Measurements from ENCODE around the gene GALNT9. TPM values are rescaled to one million over a fixed set of nuclear protein-coding genes. Genes with fewer than 3 reads are reported as not detected.

GALNT9 gene
- total and polyA plus RNA-seq, 2 donors (not counting 1 experiment from before 2014, with no cell fraction given): 0.71 to 2.4 TPM

GRCh38 chr12:132188451-132188901 lies 140.9 kb downstream of the GALNT9 start:
- peaks cover 0 to 2% (median 0%) of the 10 kb centered on the region in 4 experiments for H3K27me3 ChIP-seq (replicated peaks in 1 of 4; ENCODE audit: control extremely low read depth in 1 of 4, control insufficient read depth in 3 of 4, insufficient read depth in 4 of 4, low read length in 3 of 4)
- H3K9ac ChIP-seq (ENCODE audit: low read length): no peak overlapping the region
- ChIA-PET CTCF (interaction anchor here (1.0 to 1.6 kb wide), 2 partner anchors 35 to 335 kb away, joined by 3 to 6 read pairs; no protein-coding TSS in a partner anchor), POLR2A (interaction anchor here (0.6 kb wide), 1 partner anchor 522 kb away, joined by 3 read pairs; no protein-coding TSS in a partner anchor)
- DNase-seq (no peak), ATAC-seq (ENCODE audit: low read depth) (no peak)
- H3K27ac Mint-ChIP-seq: peak overlapping the region; percentile 20
- H3K79me2 ChIP-seq (ENCODE audit: control insufficient read depth, insufficient read depth, low read length): no peaks in the 10 kb centered on the region
- H3K27me3 Mint-ChIP-seq: no peaks in the 10 kb centered on the region
- peaks cover 7% of the 10 kb centered on the region for H3K9me3 Mint-ChIP-seq (ENCODE audit: insufficient read depth)
- peak overlapping the region; percentile 55 for H3K4me3 Mint-ChIP-seq
- no peak overlapping the region for H3K27ac ChIP-seq (ENCODE audit: low read length in 2 of 2)
- H3K4me1 Mint-ChIP-seq: peaks cover 14% of the 10 kb centered on the region
- 93% methylated on average over 20 of the region's 21 CpGs for WGBS (ENCODE audit: insufficient coverage)
- H3K4me1 ChIP-seq (ENCODE audit: control insufficient read depth in 2 of 2, insufficient read depth in 2 of 2, low read length in 2 of 2): peaks cover 29 to 40% of the 10 kb centered on the region in 2 donors
- peaks cover 0 to 60% (median 2%) of the 10 kb centered on the region in 3 donors for H3K9me3 ChIP-seq (ENCODE audit: control extremely low read depth in 1 of 3, control insufficient read depth in 2 of 3, insufficient read depth in 1 of 3, low read length in 2 of 3)
- H4K20me1 ChIP-seq (ENCODE audit: control insufficient read depth, insufficient read depth, low read length, poor library complexity, severe bottlenecking): no peaks in the 10 kb centered on the region
- H2AFZ ChIP-seq (ENCODE audit: insufficient read depth, low read depth, low read length, poor library complexity, severe bottlenecking): no peak overlapping the region
- no peak overlapping the region for H3K4me3 ChIP-seq (ENCODE audit: control extremely low read depth in 1 of 5, extremely low read depth in 1 of 5, insufficient read depth in 1 of 5, low read depth in 2 of 5, low read length in 4 of 5)
- intact Hi-C loops (cut with micrococcal nuclease): no loop called here
- no peak for TF ChIP-seq CTCF (IDR thresholded peaks at IDR 0.05)
- TF ChIP-seq EZH2 (IDR thresholded peaks at IDR 0.05; ENCODE audit: borderline replicate concordance, insufficient read depth, low read depth, low read length, poor library complexity, severe bottlenecking): no peak
- H3K36me3 ChIP-seq (replicated peaks in 1 of 2; ENCODE audit: control extremely low read depth in 1 of 2, control insufficient read depth in 1 of 2, extremely low read depth in 1 of 2, insufficient read depth in 2 of 2, low read length in 1 of 2): no peaks in the 10 kb centered on the region
- H3K4me2 ChIP-seq (replicated peaks; ENCODE audit: low read depth, low read length, poor library complexity, severe bottlenecking): peak overlapping the region; percentile 97

DNA sequence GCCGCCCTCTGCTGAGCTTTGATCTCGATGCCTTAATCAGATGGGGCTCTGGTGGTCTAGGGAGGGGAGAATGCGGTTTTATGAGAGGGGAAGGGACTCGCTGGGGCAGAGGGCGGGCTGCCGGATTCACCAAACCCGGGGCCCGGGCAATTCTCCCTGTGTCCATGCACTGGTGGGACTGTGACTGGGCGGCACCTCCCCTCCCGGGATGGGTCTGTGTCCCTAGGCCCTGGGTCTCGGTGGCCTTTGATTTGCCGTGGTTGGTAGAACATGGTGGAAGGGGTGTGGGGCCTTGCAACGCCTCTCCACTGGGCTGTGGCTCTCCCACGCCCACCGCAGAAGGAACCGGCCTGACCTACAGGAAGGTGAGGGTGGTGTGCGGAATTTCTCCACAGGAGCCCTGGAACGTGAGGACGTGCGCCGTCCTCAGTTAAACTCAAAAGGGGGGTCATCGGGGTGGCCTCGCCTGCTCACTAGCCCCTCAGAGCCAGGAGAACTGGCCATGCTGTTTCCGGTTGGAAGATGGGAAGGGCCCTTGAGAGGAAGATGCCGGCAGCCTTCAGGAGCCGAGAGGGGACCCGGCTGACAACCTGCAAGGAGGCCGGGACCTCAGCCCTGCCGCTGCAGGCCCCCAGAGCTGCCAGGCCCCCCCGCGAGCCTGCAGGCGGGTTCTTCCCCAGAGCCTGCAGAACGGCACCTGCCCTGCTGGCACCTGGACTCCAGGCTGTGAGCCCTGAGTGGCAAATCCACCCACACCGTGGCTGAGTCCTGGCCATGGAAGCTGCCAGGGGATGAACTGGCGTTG lies 141.5 kb downstream of the GALNT9 start:
- peak; percentile 32 for DNase-seq
- Histone ChIP-seq H3K4me1 (ENCODE audit: control insufficient read depth in 2 of 2, insufficient read depth in 2 of 2, low read length in 2 of 2) (peaks cover 29 to 40% of the 10 kb centered on the region in 2 donors), H2AFZ (ENCODE audit: insufficient read depth, low read depth, low read length, poor library complexity, severe bottlenecking) (no peak overlapping the region), H3K27me3 (replicated peaks in 1 of 4; ENCODE audit: control extremely low read depth in 1 of 4, control insufficient read depth in 3 of 4, insufficient read depth in 4 of 4, low read length in 3 of 4) (no peaks in the 10 kb centered on the region), H3K4me3 (ENCODE audit: control extremely low read depth in 1 of 5, extremely low read depth in 1 of 5, insufficient read depth in 1 of 5, low read depth in 2 of 5, low read length in 4 of 5) (no peak overlapping the region), H3K9ac (ENCODE audit: low read length) (no peak overlapping the region), H3K4me2 (replicated peaks; ENCODE audit: low read depth, low read length, poor library complexity, severe bottlenecking) (no peak overlapping the region), H3K9me3 (ENCODE audit: control extremely low read depth in 1 of 3, control insufficient read depth in 2 of 3, insufficient read depth in 1 of 3, low read length in 2 of 3) (peaks cover 0 to 56% (median 0%) of the 10 kb centered on the region in 3 donors), H3K36me3 (replicated peaks in 1 of 2; ENCODE audit: control extremely low read depth in 1 of 2, control insufficient read depth in 1 of 2, extremely low read depth in 1 of 2, insufficient read depth in 2 of 2, low read length in 1 of 2) (no peaks in the 10 kb centered on the region), H4K20me1 (ENCODE audit: control insufficient read depth, insufficient read depth, low read length, poor library complexity, severe bottlenecking) (no peaks in the 10 kb centered on the region), H3K27ac (ENCODE audit: low read length in 2 of 2) (no peak overlapping the region), H3K79me2 (ENCODE audit: control insufficient read depth, insufficient read depth, low read length) (no peaks in the 10 kb centered on the region)
- peak overlapping the region; percentile 63 for H3K4me3 Mint-ChIP-seq
- ChIA-PET CTCF (no interaction called here), POLR2A (no interaction called here)
- H3K27ac Mint-ChIP-seq: no peak overlapping the region
- 94% methylated on average over 35 of the region's 35 CpGs for WGBS (ENCODE audit: insufficient coverage)
- H3K27me3 Mint-ChIP-seq: no peaks in the 10 kb centered on the region
- no peak for ATAC-seq (ENCODE audit: low read depth)
- peaks cover 14% of the 10 kb centered on the region for H3K4me1 Mint-ChIP-seq
- intact Hi-C loops (cut with micrococcal nuclease): no loop called here
- H3K9me3 Mint-ChIP-seq (ENCODE audit: insufficient read depth): peaks cover 6% of the 10 kb centered on the region
- TF ChIP-seq EZH2 (IDR thresholded peaks at IDR 0.05; ENCODE audit: borderline replicate concordance, insufficient read depth, low read depth, low read length, poor library complexity, severe bottlenecking) (no peak), CTCF (IDR thresholded peaks at IDR 0.05) (no peak)

All from B cell (primary cell).